PC-9 (cell line): ENCODE measurements around the gene ZNF469. TPM values are rescaled to one million over a fixed set of nuclear protein-coding genes. Genes with fewer than 3 reads are reported as not detected.

ENCODE experiments used
- BruUV-seq: library from RNA; stranded (reverse); fragments of 400-500 nt; replicated peaks from 2 replicates; lab custom pipeline; 2021; lab: Mats Ljungman, UMichigan
- CTCF ChIA-PET: fragments of 300-600 bp; sonication (Branson Sonifier 250); formaldehyde crosslinking; loops from one replicate; lab custom pipeline; 2022; ENCODE audit warnings: antibody characterized with exemption; lab: Charles Lee
- POLR2A ChIA-PET: fragments of 300-600 bp; sonication (Branson Sonifier 250); formaldehyde crosslinking; loops from one replicate; lab custom pipeline; 2022; ENCODE audit warnings: antibody characterized with exemption; ENCODE audit not compliant: unreplicated experiment; lab: Charles Lee
- DNase-seq, 2 experiments: peaks; one replicate each; pipeline versions ENCODE4 v3.0.0 to v3.0.0-alpha.2; 2015 to 2022; ENCODE audit warnings: mixed read lengths in 1 of 2
- H2AFZ ChIP-seq: fragments of 200-600 bp; sonication (generic); 2 replicates; pipeline ENCODE4 v1.8.1; 2017; ENCODE audit warnings: antibody characterized with exemption
- H3F3A ChIP-seq: fragments of 200-600 bp; sonication (generic); 2 replicates; pipeline ENCODE4 v1.8.1; 2017; ENCODE audit warnings: antibody characterized with exemption, mild to moderate bottlenecking, low read depth; ENCODE audit not compliant: insufficient read depth
- H3K27ac ChIP-seq: fragments of 200-600 bp; sonication (generic); 2 replicates; pipeline ENCODE4 v1.6.1; 2016; ENCODE audit warnings: mixed run types
- H3K27me3 ChIP-seq: fragments of 200-600 bp; sonication (generic); 2 replicates; pipeline ENCODE4 v1.6.1; 2016; ENCODE audit warnings: low read depth, mixed run types; ENCODE audit not compliant: insufficient read depth
- H3K36me3 ChIP-seq: fragments of 200-600 bp; sonication (generic); 2 replicates; pipeline ENCODE4 v1.6.1; 2016; ENCODE audit warnings: low read depth, mixed run types
- H3K4me1 ChIP-seq: fragments of 200-600 bp; sonication (generic); replicated peaks from 2 replicates; pipeline ENCODE4 v1.6.1; 2016; ENCODE audit warnings: mixed run types; ENCODE audit not compliant: insufficient read depth
- H3K4me2 ChIP-seq: fragments of 200-600 bp; sonication (generic); 2 replicates; pipeline ENCODE4 v1.6.1; 2017; ENCODE audit warnings: mixed run types
- H3K4me3 ChIP-seq: fragments of 200-600 bp; sonication (generic); 2 replicates; pipeline ENCODE4 v1.6.1; 2016; ENCODE audit warnings: mixed run types
- H3K79me2 ChIP-seq: fragments of 200-600 bp; sonication (generic); 2 replicates; pipeline ENCODE4 v1.6.1; 2017; ENCODE audit warnings: low read depth, mixed run types
- H3K9me2 ChIP-seq: fragments of 200-600 bp; sonication (generic); 2 replicates; pipeline ENCODE4 v1.8.1; 2017; ENCODE audit warnings: mild to moderate bottlenecking; ENCODE audit not compliant: insufficient read depth
- H3K9me3 ChIP-seq: fragments of 200-600 bp; sonication (generic); 2 replicates; pipeline ENCODE4 v1.8.1; 2016; ENCODE audit warnings: low read depth; ENCODE audit not compliant: insufficient read depth
- H4K20me1 ChIP-seq: fragments of 200-600 bp; sonication (generic); 2 replicates; pipeline ENCODE4 v1.8.1; 2017; ENCODE audit not compliant: insufficient read depth
- EZH2 ChIP-seq: fragments of 200-600 bp; sonication (generic); IDR thresholded peaks from 2 replicates; pipeline ENCODE4 v1.8.0; 2017; ENCODE audit warnings: antibody characterized with exemption, low read depth
- intact Hi-C: fragments of 100-400 bp; cut with micrococcal nuclease; formaldehyde crosslinking; loops from one replicate; pipeline ENCODE4 v1.10.0; 2022; ENCODE audit not compliant: unreplicated experiment
- total RNA-seq: library from RNA; stranded (reverse); gene quantifications from 2 replicates; pipeline ENCODE4 v1.2.3, GENCODE V29; 2021
- TF ChIP-seq, protein P1 (sequence below): fragments of 200-600 bp; sonication (generic); conservative IDR thresholded peaks from 2 replicates; pipeline ENCODE4 v1.6.1; 2017; ENCODE audit warnings: mixed run types, antibody characterized with exemption, mild to moderate bottlenecking, moderate library complexity

The ZNF469 gene
- total RNA-seq, 1 experiment from 2014 or later: 9.8 TPM

DNA sequence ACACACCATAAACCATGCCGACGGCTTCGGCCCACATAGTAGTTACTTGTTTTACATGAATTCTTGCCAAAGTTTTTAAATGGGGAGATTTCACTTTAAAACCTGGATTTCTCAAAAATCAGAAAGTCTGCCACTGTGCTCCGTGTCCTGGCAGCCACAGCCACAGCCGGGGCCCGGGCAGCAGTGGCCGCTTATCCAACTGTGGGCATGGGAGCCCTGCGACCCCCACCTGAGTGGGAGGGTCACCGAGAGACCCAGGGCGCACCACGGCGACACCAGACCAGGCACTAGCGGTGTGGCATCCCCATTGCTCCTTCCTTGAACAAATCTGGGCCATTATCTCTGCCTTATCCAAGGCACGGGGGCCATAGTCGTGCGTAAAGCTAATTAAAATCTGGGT is 30.0 kb downstream of the ZNF469 start:
- H4K20me1 ChIP-seq: no peaks in the 10 kb centered on the region
- no peaks in the 10 kb centered on the region for H3K27me3 ChIP-seq
- H2AFZ ChIP-seq: no peak overlapping the region
- H3K27ac ChIP-seq: no peak overlapping the region
- H3K79me2 ChIP-seq: no peaks in the 10 kb centered on the region
- DNase-seq: no peak
- no peaks in the 10 kb centered on the region for H3K9me2 ChIP-seq
- CTCF ChIA-PET: no interaction called here
- H3K4me1 ChIP-seq: no peaks in the 10 kb centered on the region
- no peak overlapping the region for H3K4me2 ChIP-seq
- BruUV-seq: no TSS peak
- H3K36me3 ChIP-seq: no peaks in the 10 kb centered on the region
- POLR2A ChIA-PET: no interaction called here
- intact Hi-C loops: no loop called here
- no peak for TF ChIP-seq EZH2
- TF ChIP-seq, protein P1, sequence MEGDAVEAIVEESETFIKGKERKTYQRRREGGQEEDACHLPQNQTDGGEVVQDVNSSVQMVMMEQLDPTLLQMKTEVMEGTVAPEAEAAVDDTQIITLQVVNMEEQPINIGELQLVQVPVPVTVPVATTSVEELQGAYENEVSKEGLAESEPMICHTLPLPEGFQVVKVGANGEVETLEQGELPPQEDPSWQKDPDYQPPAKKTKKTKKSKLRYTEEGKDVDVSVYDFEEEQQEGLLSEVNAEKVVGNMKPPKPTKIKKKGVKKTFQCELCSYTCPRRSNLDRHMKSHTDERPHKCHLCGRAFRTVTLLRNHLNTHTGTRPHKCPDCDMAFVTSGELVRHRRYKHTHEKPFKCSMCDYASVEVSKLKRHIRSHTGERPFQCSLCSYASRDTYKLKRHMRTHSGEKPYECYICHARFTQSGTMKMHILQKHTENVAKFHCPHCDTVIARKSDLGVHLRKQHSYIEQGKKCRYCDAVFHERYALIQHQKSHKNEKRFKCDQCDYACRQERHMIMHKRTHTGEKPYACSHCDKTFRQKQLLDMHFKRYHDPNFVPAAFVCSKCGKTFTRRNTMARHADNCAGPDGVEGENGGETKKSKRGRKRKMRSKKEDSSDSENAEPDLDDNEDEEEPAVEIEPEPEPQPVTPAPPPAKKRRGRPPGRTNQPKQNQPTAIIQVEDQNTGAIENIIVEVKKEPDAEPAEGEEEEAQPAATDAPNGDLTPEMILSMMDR: no peak
- H3K4me3 ChIP-seq: no peak overlapping the region
- H3K9me3 ChIP-seq: no peaks in the 10 kb centered on the region
- H3F3A ChIP-seq: no peaks in the 10 kb centered on the region

DNA sequence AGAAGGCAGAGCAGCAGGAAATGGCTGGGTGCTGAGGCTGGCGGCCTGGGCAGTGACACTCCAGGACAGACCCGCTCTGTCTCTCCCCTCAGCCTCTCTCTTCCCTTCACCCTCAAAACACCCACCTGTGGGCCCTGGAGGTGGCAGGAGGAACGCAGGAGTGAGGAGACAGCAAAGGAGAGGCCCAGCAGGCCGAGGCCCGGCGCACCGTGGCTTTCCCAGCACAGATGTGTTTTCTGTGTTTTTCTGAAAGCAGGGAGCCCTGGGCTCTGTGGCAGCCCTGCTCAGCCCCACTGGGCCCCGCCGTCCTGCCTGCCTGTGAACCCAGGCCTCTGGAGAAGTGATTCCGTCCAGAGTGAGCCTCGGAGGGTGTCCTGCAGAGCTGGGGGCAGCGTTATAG is 30.5 kb downstream of the ZNF469 start:
- Histone ChIP-seq H3K9me3 (no peaks in the 10 kb centered on the region), H3K4me3 (no peak overlapping the region), H3K27ac (no peak overlapping the region), H3F3A (no peaks in the 10 kb centered on the region), H2AFZ (no peak overlapping the region), H3K4me2 (no peak overlapping the region), H3K4me1 (no peaks in the 10 kb centered on the region), H4K20me1 (no peaks in the 10 kb centered on the region), H3K79me2 (no peaks in the 10 kb centered on the region), H3K27me3 (no peaks in the 10 kb centered on the region), H3K9me2 (no peaks in the 10 kb centered on the region), H3K36me3 (no peaks in the 10 kb centered on the region)
- ChIA-PET CTCF (interaction anchor here (0.6 kb wide), 1 partner anchor 499 kb away, joined by 13 read pairs; no protein-coding TSS in a partner anchor), POLR2A (no interaction called here)
- no peak for DNase-seq
- intact Hi-C loops: no loop called here
- BruUV-seq: no TSS peak
- TF ChIP-seq, protein P1: no peak
- TF ChIP-seq EZH2: no peak

DNA sequence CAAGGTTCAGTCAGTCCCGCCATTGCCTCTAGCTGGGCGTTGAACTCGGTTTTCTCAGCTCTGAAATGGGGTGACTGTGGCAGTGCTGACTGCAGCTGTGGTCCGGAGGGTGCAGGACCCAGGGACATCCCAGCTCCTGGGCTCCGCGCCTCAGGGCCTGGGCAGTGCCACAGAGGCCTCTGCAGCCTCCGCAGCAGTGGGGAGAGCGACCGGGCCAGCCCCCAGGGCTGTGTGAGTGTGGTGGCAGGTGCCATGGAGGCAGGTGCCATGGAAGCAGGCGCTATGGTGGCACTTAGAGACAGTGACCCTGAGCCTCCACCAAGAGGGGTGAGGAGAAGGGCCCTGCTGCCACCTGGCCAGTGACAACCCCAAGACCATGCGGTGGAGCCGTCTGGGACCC is 30.9 kb downstream of the ZNF469 start:
- Histone ChIP-seq H3K36me3 (no peaks in the 10 kb centered on the region), H3K4me3 (no peak overlapping the region), H2AFZ (no peak overlapping the region), H3K4me2 (no peak overlapping the region), H3K27me3 (no peaks in the 10 kb centered on the region), H3K9me3 (no peaks in the 10 kb centered on the region), H3K79me2 (no peaks in the 10 kb centered on the region), H3K4me1 (no peaks in the 10 kb centered on the region), H4K20me1 (no peaks in the 10 kb centered on the region), H3K9me2 (no peaks in the 10 kb centered on the region), H3F3A (no peaks in the 10 kb centered on the region), H3K27ac (no peak overlapping the region)
- ChIA-PET CTCF (interaction anchor here (0.6 kb wide), 1 partner anchor 499 kb away, joined by 13 read pairs; no protein-coding TSS in a partner anchor), POLR2A (no interaction called here)
- no peak for DNase-seq
- TF ChIP-seq EZH2: no peak
- TF ChIP-seq, protein P1: no peak
- intact Hi-C loops: no loop called here
- BruUV-seq: no TSS peak
